SK-N-DZ (cell line): ENCODE data around the gene ADRM1.

Source experiments
- DNase-seq: peaks from one replicate; pipeline ENCODE4 v3.0.0-alpha.2; 2015; ENCODE audit warnings: low spot score

The ADRM1 gene

GRCh38 chr20:62281161-62281933 is 21.4 kb upstream of the ADRM1 start:
- DNase-seq = no peak

GRCh38 chr20:62282103-62282502 is 20.7 kb upstream of the ADRM1 start:
- no peak for DNase-seq

GRCh38 chr20:62282877-62283503 is 19.8 kb upstream of the ADRM1 start:
- no peak for DNase-seq

DNA sequence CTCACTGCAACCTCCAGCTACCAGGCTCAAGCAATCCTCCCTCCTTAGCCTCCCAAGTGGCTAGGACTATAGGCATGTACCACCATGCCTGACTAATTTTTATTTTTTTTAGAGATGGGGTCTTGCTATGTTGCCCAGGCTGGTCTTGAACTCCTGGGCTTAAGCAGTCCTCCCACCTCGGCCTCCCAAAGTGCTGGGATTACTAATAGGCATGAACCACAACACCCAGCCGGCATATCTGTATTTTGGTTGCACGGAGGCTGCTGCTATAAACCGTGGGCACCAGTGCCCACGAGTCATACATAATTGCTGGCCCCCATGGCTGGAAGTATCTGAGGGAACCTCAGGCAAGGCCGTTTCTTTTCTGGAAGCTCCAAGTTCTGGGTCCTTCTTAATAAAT is 18.3 kb upstream of the ADRM1 start:
- DNase-seq = no peak

DNA sequence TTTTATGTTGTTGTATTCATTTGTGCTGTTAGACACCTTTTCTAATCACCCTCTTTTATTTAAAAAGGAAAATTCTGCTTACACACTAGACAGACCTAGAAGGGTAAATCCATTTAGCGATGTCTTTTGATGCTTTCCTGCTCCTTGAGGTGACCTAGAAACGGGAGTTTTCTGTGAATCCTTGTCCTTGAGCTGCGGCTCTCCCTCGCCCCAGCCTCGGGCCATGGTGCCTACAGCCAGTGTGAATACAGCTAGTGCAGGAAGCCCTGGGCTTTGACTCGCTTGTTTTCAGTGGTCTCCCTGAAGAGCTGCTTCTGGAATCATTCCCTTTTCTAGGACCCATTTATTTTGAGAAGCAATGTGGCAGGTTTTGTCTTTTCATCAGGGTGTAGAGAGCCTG is 17.6 kb upstream of the ADRM1 start:
- DNase-seq = no peak

- no peak for DNase-seq
Observed at GRCh38 chr20:62285722-62286121, 17.1 kb upstream of the ADRM1 start.

GRCh38 chr20:62286493-62287064 is 16.2 kb upstream of the ADRM1 start:
- no peak for DNase-seq

- DNase-seq = no peak
Observed at GRCh38 chr20:62287129-62287528, 15.7 kb upstream of the ADRM1 start.

DNA sequence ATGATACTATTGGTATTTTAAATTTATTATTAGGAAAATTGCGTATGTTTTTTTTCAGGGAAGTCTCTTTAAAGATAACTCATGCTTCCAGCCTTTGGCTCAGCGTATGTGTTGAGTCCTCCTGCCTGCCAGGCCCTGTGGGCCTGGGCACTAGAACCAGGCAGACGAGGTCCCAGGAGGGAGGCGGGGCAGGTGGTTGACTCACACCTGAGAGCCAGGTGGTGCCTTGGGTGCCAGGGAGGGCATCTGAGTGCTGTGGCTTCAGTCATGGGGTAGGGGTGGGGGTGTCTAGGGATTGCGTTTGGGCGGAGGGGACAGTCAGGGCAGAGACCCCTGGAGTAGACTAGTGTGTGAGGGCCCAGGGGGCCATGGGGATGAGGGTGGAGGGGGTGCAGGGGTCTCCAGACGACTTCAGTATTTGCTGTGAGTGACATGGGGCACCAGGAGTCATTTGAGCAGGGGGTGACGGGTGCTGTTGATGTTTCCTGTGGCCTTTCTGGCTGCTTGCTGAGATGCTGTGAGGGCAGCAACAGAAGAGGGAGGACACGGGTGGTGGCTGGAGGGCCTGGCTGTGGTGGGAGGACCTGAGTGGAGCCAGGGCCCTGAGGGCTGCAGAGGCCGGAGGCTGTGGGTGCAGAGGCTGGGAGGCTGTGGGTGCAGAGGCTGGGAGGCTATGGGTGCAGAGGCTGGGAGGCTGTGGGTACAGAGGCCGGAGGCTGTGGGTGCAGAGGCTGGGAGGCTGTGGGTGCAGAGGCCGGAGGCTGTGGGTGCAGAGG is 14.8 kb upstream of the ADRM1 start:
- DNase-seq = no peak

DNA sequence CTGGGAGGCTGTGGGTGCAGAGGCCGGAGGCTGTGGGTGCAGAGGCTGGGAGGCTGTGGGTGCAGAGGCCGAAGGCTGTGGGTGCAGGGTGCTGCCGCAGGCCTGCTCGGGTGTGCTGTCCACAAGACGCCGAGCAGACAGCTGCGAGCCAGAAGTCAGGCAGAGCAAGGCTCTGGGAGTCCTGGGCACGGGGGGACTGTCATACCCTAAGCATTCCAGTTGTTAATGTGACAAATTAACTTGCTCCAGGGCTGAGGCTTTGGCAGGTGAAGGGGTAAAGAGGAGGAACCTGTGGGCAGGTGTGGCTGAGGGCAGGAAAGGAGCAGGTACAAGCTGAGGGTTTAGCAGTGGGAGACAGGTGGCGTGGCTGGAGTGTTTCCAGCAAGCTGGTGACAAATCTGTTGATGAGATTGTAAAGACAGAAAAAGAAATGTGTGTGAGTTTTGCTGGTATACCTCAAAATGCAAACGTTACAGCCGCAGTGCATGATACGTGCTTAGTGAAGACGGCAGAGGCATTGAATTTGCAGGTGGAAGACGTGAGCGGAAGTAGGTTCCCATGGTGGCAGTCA is 14.2 kb upstream of the ADRM1 start:
- no peak for DNase-seq

- DNase-seq = no peak
Observed at GRCh38 chr20:62289131-62289530, 13.7 kb upstream of the ADRM1 start.

- no peak for DNase-seq
Observed at GRCh38 chr20:62289898-62290297, 12.9 kb upstream of the ADRM1 start.

DNA sequence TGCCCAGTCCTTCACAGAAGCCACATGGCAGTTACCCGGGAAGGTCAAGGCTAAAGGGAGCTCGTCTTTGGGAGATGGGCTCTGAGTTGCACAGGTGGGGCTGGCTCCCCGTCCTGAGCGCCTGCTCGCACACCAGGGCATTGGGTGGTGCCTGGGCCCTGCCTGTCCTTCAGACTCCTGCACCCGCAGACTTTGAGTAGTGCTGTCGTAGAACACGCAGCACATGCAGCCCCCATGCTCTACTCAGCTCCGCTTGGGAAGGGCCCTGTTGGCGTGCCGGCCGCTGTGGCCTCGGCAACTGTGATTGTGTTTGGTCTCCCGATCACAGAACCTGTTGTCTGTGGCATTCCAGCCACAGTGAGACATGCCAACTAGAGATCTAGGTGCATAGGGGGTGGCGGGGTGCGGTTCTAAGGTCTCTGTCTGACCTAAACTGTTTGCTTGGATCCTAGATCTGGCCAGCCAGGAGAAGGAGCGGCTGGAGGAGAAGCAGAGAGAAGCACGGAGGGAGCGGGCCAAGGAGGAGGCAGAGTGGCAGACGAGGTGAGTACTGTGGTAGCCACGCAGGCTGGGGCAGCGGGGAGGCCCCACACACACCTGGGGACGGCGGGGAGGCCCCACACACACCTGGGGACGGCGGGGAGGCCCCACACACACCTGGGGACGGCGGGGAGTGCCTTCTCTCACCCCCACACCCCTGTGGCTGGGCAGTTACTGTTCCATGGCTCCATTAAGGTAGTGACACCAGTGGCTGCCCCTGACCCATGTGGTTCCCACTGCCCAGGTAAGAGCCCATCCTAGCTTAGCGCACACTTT is 11.3 kb upstream of the ADRM1 start:
- no peak for DNase-seq

- DNase-seq = no peak
Observed at GRCh38 chr20:62292108-62292507, 10.7 kb upstream of the ADRM1 start.

DNA sequence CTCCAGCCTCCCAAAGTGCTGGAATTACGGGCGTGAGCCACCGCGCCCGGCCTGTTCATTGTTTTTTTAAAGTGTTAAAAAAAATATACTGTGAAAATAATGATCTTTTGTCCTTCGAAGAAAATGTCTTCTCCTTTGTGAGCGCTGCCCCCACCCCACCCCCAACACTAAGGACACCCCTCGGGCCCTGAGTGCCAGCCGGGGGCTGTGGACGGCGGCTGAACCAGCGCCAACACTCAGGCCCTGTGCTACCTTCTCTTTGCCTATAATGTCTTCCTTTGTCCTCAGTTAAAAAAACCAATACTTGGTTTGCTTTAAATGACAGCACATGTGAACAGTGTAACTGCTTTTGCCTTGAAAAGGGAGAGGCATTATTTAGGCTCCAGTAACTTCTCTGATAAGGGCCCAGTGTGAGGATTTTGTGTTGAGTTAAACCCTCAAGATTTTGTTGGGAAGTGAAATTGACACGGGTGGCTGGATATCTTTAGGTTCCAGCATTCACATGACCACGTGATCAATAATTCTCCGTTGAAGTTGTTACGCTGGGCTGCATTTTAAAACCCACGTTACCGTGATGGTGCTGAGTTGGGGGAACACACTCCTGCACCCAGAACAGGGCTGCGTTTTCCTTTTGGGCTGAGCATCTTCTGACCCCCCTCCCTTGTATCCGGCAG is 9.5 kb upstream of the ADRM1 start:
- DNase-seq = no peak

GRCh38 chr20:62293946-62294345 is 8.9 kb upstream of the ADRM1 start:
- no peak for DNase-seq

GRCh38 chr20:62294516-62294915 is 8.3 kb upstream of the ADRM1 start:
- DNase-seq = no peak

DNA sequence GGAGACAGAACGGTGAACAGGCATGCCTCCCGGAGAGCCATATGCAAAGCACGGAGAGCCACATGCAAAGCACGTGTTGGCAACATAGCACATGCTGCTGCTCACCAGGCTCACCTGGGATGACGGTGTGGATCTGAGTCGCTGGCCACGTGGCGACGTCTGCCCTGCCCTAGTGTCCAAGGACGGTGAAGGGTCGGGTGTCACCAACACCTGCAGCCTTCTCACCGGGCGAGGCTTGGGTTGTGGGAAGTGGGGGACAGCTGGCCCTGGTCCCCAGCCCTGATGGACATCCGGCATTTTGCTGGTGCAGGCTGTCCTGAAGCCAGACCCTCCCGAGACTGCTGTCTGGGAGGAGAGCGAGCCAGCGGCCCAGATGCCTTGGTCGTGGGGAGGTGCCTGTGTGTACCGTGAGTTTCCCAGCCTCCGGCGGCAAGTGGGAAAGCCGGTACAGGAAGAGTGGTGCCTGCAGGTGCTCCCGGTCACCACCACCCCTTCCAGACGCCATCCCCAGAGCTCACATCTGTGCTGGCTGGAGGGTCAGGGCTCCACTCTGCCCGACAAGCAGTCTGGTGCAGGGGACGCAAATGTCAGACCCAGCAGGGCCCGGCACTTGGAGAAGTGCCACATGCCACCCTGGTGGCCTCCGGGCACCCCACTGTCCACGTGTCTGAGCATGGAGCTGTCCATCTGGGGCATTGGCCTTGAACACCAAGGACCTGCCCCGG is 5.9 kb upstream of the ADRM1 start:
- DNase-seq = no peak

DNA sequence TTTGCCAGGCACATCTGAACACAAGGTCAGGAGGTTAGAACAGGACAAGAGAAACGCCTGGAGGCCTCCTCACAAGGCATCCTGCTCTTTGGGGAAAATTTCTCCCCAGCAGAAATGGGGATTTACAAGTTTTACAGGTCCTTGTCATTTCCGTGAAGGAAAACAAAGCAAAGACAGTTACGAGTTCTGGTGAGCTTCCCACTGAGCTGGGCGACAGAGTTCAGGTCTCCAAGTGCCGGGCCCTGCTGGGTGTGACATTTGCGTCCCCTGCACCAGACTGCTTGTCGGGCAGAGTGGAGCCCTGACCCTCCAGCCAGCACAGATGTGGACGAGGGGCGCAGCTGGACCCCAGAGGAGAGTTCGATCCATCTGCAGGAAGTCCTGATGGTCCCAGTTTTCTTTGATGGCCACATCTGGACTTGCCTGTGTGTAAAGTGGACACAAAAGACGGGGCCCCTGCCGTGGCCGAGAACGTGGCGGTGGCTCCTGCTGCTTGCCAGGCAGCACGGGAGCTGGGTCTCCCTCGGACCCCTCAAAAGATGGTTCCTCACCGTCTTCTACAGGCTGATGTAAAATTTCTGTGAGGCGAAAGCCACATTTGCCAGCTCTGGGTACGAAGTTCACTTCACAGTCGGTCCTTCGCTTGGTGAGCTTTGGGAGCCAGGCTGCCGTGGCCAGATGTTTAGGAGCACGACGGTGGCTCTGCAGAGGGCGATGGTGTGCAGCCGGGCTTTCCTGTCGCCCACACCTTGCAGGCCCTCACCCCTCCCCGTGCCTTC is 5.2 kb upstream of the ADRM1 start:
- no peak for DNase-seq
